ENCODE measurements around the gene CCDC91. TPM values are rescaled to one million over a fixed set of nuclear protein-coding genes. Genes with fewer than 3 reads are reported as not detected.

The CCDC91 gene
- total and polyA plus RNA-seq, 3 donors from 2014 or later: 60.6 to 226 (median 92.1) TPM

DNA sequence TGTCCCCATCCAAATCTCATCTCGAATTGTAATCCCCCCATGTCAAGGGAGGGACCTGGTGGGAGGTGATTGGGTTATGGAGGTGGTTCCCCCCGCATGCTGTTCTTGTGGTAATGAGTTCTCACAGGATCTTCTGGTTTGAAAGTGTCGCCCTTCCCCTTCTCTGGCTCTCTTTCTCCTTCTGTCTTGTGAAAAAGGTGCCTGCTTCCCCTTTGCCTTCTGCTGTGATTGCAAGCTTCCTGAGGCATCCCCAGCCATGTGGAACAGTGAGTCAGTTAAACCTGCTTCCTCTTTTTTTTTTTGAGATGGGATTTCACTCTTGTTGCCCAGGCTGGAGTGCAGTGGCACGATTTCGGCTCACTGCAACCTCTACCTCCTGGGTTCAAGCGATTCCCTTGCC lies 104.0 kb downstream of the CCDC91 start:
- intact Hi-C loops (cut with DNase I; ENCODE audit: low total_unique reads): no loop called here
- Histone ChIP-seq H3K27ac (no peak overlapping the region), H3K36me3 (ENCODE audit: low read depth, missing control alignments) (no peaks in the 10 kb centered on the region), H3K4me3 (no peak overlapping the region), H3K4me1 (no peaks in the 10 kb centered on the region), H3K27me3 (no peaks in the 10 kb centered on the region), H3K9me3 (no peaks in the 10 kb centered on the region)
- no peak for DNase-seq
- TF ChIP-seq, protein P1, sequence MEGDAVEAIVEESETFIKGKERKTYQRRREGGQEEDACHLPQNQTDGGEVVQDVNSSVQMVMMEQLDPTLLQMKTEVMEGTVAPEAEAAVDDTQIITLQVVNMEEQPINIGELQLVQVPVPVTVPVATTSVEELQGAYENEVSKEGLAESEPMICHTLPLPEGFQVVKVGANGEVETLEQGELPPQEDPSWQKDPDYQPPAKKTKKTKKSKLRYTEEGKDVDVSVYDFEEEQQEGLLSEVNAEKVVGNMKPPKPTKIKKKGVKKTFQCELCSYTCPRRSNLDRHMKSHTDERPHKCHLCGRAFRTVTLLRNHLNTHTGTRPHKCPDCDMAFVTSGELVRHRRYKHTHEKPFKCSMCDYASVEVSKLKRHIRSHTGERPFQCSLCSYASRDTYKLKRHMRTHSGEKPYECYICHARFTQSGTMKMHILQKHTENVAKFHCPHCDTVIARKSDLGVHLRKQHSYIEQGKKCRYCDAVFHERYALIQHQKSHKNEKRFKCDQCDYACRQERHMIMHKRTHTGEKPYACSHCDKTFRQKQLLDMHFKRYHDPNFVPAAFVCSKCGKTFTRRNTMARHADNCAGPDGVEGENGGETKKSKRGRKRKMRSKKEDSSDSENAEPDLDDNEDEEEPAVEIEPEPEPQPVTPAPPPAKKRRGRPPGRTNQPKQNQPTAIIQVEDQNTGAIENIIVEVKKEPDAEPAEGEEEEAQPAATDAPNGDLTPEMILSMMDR (IDR thresholded peaks at IDR 0.05): no peak
- TF ChIP-seq POLR2A (IDR thresholded peaks at IDR 0.05): no peak
- WGBS, 2 donors: 88 to 96% methylated on average over 6 of the region's 6 CpGs

DNA sequence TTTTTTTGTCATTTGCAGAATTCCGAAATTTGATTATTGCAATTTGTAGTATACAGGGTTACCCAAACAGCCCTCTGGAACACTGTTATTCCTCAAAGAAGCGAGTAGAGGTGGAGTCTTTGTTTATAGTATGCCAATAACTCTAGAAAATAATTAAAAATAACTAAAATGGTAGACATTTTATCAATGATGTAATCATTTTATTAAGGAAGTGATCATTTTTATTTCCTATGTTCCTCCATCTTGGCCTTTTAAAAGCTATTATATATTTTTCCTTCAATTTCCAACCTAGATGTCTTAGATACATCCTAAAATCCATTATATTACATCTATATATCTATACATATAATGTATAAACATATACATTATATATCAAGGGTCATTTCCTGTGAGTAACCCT lies 106.0 kb downstream of the CCDC91 start:
- Histone ChIP-seq H3K27ac (no peak overlapping the region), H3K27me3 (no peaks in the 10 kb centered on the region), H3K9me3 (no peaks in the 10 kb centered on the region), H3K4me3 (no peak overlapping the region), H3K36me3 (ENCODE audit: low read depth, missing control alignments) (no peaks in the 10 kb centered on the region), H3K4me1 (no peaks in the 10 kb centered on the region)
- intact Hi-C loops (cut with DNase I; ENCODE audit: low total_unique reads): no loop called here
- TF ChIP-seq, protein P1 (IDR thresholded peaks at IDR 0.05): no peak
- TF ChIP-seq POLR2A (IDR thresholded peaks at IDR 0.05): no peak
- DNase-seq: no peak
- 97% methylated on average over 2 of the region's 2 CpGs for WGBS, 2 donors

DNA sequence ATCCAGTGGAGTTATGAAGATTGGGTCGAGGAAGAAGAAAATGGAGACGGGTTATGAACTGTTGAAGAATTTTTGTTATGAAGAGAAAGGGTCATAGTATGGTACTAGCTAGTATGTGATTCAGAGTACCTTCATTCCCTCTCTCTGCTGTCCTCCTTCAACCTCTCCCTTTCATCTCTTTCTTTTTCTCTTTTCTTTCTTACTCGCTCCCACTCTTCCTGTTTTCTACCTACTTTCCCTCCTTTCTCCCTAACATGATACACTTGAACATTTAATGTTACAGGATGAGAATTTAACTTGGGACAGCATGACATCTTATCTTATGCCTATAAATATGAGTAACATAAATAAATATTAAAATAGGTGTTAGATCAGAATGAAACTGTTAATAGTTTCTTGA lies 112.9 kb downstream of the CCDC91 start:
- Histone ChIP-seq H3K4me1 (no peaks in the 10 kb centered on the region), H3K27me3 (no peaks in the 10 kb centered on the region), H3K27ac (no peak overlapping the region), H3K36me3 (ENCODE audit: low read depth, missing control alignments) (no peaks in the 10 kb centered on the region), H3K4me3 (no peak overlapping the region), H3K9me3 (no peaks in the 10 kb centered on the region)
- intact Hi-C loops (cut with DNase I; ENCODE audit: low total_unique reads): no loop called here
- 88 to 98% methylated on average over 3 of the region's 3 CpGs for WGBS, 2 donors
- DNase-seq: no peak
- TF ChIP-seq, protein P1 (IDR thresholded peaks at IDR 0.05): no peak
- no peak for TF ChIP-seq POLR2A (IDR thresholded peaks at IDR 0.05)

DNA sequence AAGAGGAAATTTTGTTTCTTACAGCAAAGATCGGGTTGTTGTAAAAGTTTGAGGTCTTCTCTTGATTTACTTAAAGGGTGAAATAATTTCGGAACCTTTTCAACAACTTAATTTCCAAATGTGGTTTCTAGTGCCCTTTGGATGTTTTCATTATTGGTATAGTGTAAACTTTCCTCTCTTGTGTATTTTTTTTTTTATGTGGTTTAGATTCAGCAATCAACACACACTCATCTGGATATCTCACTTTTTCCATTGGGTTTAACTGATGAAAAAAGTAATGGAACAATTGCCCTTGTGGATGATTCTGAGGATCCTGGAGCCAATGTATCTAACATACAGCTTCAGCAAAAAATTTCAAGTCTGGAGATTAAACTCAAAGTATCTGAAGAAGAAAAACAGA lies 116.3 kb downstream of the CCDC91 start:
- intact Hi-C loops (cut with DNase I; ENCODE audit: low total_unique reads): no loop called here
- no peaks in the 10 kb centered on the region for H3K27me3 ChIP-seq
- H3K4me1 ChIP-seq: no peaks in the 10 kb centered on the region
- 97 to 100% methylated on average over 2 of the region's 2 CpGs for WGBS, 2 donors
- no peak overlapping the region for H3K27ac ChIP-seq
- no peaks in the 10 kb centered on the region for H3K36me3 ChIP-seq (ENCODE audit: low read depth, missing control alignments)
- no peaks in the 10 kb centered on the region for H3K9me3 ChIP-seq
- DNase-seq: no peak
- TF ChIP-seq, protein P1 (IDR thresholded peaks at IDR 0.05): no peak
- TF ChIP-seq POLR2A (IDR thresholded peaks at IDR 0.05): no peak
- no peak overlapping the region for H3K4me3 ChIP-seq

DNA sequence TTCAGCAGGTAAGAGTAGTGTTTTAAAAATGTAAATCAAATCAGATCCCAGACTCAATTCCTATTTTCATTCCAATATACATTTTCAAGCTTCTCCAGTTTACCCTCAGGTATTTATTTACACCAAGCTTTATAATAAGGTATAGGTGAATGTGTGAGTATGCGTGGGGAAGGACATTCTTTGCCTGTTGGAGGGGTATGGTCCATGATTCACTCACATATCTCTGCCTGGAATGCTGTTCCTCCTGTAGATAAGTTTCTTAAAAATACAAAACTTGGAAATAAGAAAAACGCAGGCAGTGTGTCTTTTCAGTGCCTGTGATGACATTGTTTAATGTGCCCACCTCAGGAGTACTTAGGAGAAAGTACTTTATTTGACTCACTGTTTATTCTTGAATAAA lies 118.6 kb downstream of the CCDC91 start:
- 85% methylated on average over 2 of the region's 2 CpGs for WGBS, 2 donors
- intact Hi-C loops (cut with DNase I; ENCODE audit: low total_unique reads): no loop called here
- Histone ChIP-seq H3K36me3 (ENCODE audit: low read depth, missing control alignments) (no peaks in the 10 kb centered on the region), H3K27me3 (no peaks in the 10 kb centered on the region), H3K4me1 (no peaks in the 10 kb centered on the region), H3K9me3 (no peaks in the 10 kb centered on the region), H3K27ac (no peak overlapping the region), H3K4me3 (no peak overlapping the region)
- TF ChIP-seq, protein P1 (IDR thresholded peaks at IDR 0.05): no peak
- no peak for TF ChIP-seq POLR2A (IDR thresholded peaks at IDR 0.05)
- DNase-seq: no peak
